Measurements from ENCODE around the gene GARIN1A.
"Not testable (repeated sequence)": the region's sequence is repeated elsewhere in the genome, so short reads cannot be mapped to it uniquely, and the experiment has no call there.

Gene GARIN1A

GRCh38 chr7:128671992-128672391 lies at the start of gene GARIN1A:
Gene GARIN1A (plus strand): TSS chr7:128672292. CDS start chr7:128672398, 106 bp downstream.
- Histone ChIP-seq H3K4me3 (ENCODE audit: insufficient read length, low read depth) (no peak within 1 kb of the TSS), H3K36me3 (ENCODE audit: insufficient read depth, insufficient read length, low read length) (no peaks in the 10 kb centered on the region), H3K9me3 (ENCODE audit: insufficient read depth, low read length) (no peaks in the 10 kb centered on the region), H3K4me1 (ENCODE audit: insufficient read depth, insufficient read length) (no peaks in the 10 kb centered on the region), H3K9ac (ENCODE audit: insufficient read length, low read depth) (no peak within 1 kb of the TSS), H3K27me3 (ENCODE audit: insufficient read depth, insufficient read length) (no peaks in the 10 kb centered on the region)
- DNase-seq (ENCODE audit: low read depth, low spot score): no peak
- TF ChIP-seq ZNF274 (IDR thresholded peaks at IDR 0.05; ENCODE audit: low read depth, low read length) (no peak), YY1 (IDR thresholded peaks at IDR 0.05; ENCODE audit: insufficient read depth, insufficient read length) (no peak), SUZ12 (IDR thresholded peaks at IDR 0.05; ENCODE audit: extremely low read depth, insufficient read depth, insufficient read length) (no peak)

GRCh38 chr7:128627124-128627523 lies 45.0 kb upstream of the GARIN1A start:
- not testable (repeated sequence) for H3K9ac ChIP-seq (ENCODE audit: insufficient read length, low read depth); H3K36me3 ChIP-seq (ENCODE audit: insufficient read depth, insufficient read length, low read length); DNase-seq (ENCODE audit: low read depth, low spot score); H3K9me3 ChIP-seq (ENCODE audit: insufficient read depth, low read length); H3K4me3 ChIP-seq (ENCODE audit: insufficient read length, low read depth); H3K27me3 ChIP-seq (ENCODE audit: insufficient read depth, insufficient read length); H3K4me1 ChIP-seq (ENCODE audit: insufficient read depth, insufficient read length)

GRCh38 chr7:128633915-128634314 lies 38.2 kb upstream of the GARIN1A start:
- not testable (repeated sequence) for H3K4me1 ChIP-seq (ENCODE audit: insufficient read depth, insufficient read length)

GRCh38 chr7:128645206-128645605 lies 26.9 kb upstream of the GARIN1A start:
- H3K27me3 ChIP-seq (ENCODE audit: insufficient read depth, insufficient read length); H3K9ac ChIP-seq (ENCODE audit: insufficient read length, low read depth); H3K9me3 ChIP-seq (ENCODE audit: insufficient read depth, low read length); H3K4me1 ChIP-seq (ENCODE audit: insufficient read depth, insufficient read length); H3K4me3 ChIP-seq (ENCODE audit: insufficient read length, low read depth); DNase-seq (ENCODE audit: low read depth, low spot score); H3K36me3 ChIP-seq (ENCODE audit: insufficient read depth, insufficient read length, low read length): not testable (repeated sequence)

More at GRCh38 chr7:128633915-128634314, 38.2 kb upstream of the GARIN1A start:
- not testable (repeated sequence) for H3K4me3 ChIP-seq (ENCODE audit: insufficient read length, low read depth); H3K9ac ChIP-seq (ENCODE audit: insufficient read length, low read depth); H3K9me3 ChIP-seq (ENCODE audit: insufficient read depth, low read length); H3K36me3 ChIP-seq (ENCODE audit: insufficient read depth, insufficient read length, low read length); H3K27me3 ChIP-seq (ENCODE audit: insufficient read depth, insufficient read length); DNase-seq (ENCODE audit: low read depth, low spot score)

- not testable (repeated sequence) for H3K9me3 ChIP-seq (ENCODE audit: insufficient read depth, low read length); H3K27me3 ChIP-seq (ENCODE audit: insufficient read depth, insufficient read length); DNase-seq (ENCODE audit: low read depth, low spot score); H3K36me3 ChIP-seq (ENCODE audit: insufficient read depth, insufficient read length, low read length); H3K4me1 ChIP-seq (ENCODE audit: insufficient read depth, insufficient read length); H3K9ac ChIP-seq (ENCODE audit: insufficient read length, low read depth); H3K4me3 ChIP-seq (ENCODE audit: insufficient read length, low read depth)
These were observed 26.2 kb upstream of the GARIN1A start for GRCh38 chr7:128645844-128646243.

- H3K36me3 ChIP-seq (ENCODE audit: insufficient read depth, insufficient read length, low read length); H3K27me3 ChIP-seq (ENCODE audit: insufficient read depth, insufficient read length); H3K9ac ChIP-seq (ENCODE audit: insufficient read length, low read depth); H3K4me1 ChIP-seq (ENCODE audit: insufficient read depth, insufficient read length); DNase-seq (ENCODE audit: low read depth, low spot score); H3K4me3 ChIP-seq (ENCODE audit: insufficient read length, low read depth); H3K9me3 ChIP-seq (ENCODE audit: insufficient read depth, low read length): not testable (repeated sequence)
These were observed 25.2 kb upstream of the GARIN1A start for GRCh38 chr7:128646877-128647276.

GRCh38 chr7:128651096-128651495 lies 21.0 kb upstream of the GARIN1A start:
- not testable (repeated sequence) for H3K9me3 ChIP-seq (ENCODE audit: insufficient read depth, low read length); H3K4me1 ChIP-seq (ENCODE audit: insufficient read depth, insufficient read length); H3K4me3 ChIP-seq (ENCODE audit: insufficient read length, low read depth); H3K9ac ChIP-seq (ENCODE audit: insufficient read length, low read depth); H3K36me3 ChIP-seq (ENCODE audit: insufficient read depth, insufficient read length, low read length); H3K27me3 ChIP-seq (ENCODE audit: insufficient read depth, insufficient read length); DNase-seq (ENCODE audit: low read depth, low spot score)

GRCh38 chr7:128652606-128653005 lies 19.5 kb upstream of the GARIN1A start:
- not testable (repeated sequence) for H3K9me3 ChIP-seq (ENCODE audit: insufficient read depth, low read length); H3K9ac ChIP-seq (ENCODE audit: insufficient read length, low read depth); H3K4me1 ChIP-seq (ENCODE audit: insufficient read depth, insufficient read length); H3K27me3 ChIP-seq (ENCODE audit: insufficient read depth, insufficient read length); H3K36me3 ChIP-seq (ENCODE audit: insufficient read depth, insufficient read length, low read length); H3K4me3 ChIP-seq (ENCODE audit: insufficient read length, low read depth); DNase-seq (ENCODE audit: low read depth, low spot score)

GRCh38 chr7:128653197-128653596 lies 18.9 kb upstream of the GARIN1A start:
- H3K27me3 ChIP-seq (ENCODE audit: insufficient read depth, insufficient read length); DNase-seq (ENCODE audit: low read depth, low spot score); H3K9me3 ChIP-seq (ENCODE audit: insufficient read depth, low read length); H3K4me1 ChIP-seq (ENCODE audit: insufficient read depth, insufficient read length); H3K9ac ChIP-seq (ENCODE audit: insufficient read length, low read depth); H3K4me3 ChIP-seq (ENCODE audit: insufficient read length, low read depth); H3K36me3 ChIP-seq (ENCODE audit: insufficient read depth, insufficient read length, low read length): not testable (repeated sequence)

GRCh38 chr7:128654080-128654479 lies 18.0 kb upstream of the GARIN1A start:
- not testable (repeated sequence) for H3K4me1 ChIP-seq (ENCODE audit: insufficient read depth, insufficient read length); H3K27me3 ChIP-seq (ENCODE audit: insufficient read depth, insufficient read length); H3K36me3 ChIP-seq (ENCODE audit: insufficient read depth, insufficient read length, low read length); H3K4me3 ChIP-seq (ENCODE audit: insufficient read length, low read depth); H3K9me3 ChIP-seq (ENCODE audit: insufficient read depth, low read length); DNase-seq (ENCODE audit: low read depth, low spot score); H3K9ac ChIP-seq (ENCODE audit: insufficient read length, low read depth)

- not testable (repeated sequence) for H3K27me3 ChIP-seq (ENCODE audit: insufficient read depth, insufficient read length); H3K9ac ChIP-seq (ENCODE audit: insufficient read length, low read depth); H3K4me3 ChIP-seq (ENCODE audit: insufficient read length, low read depth); H3K9me3 ChIP-seq (ENCODE audit: insufficient read depth, low read length); H3K36me3 ChIP-seq (ENCODE audit: insufficient read depth, insufficient read length, low read length); H3K4me1 ChIP-seq (ENCODE audit: insufficient read depth, insufficient read length); DNase-seq (ENCODE audit: low read depth, low spot score)
These were observed 17.6 kb upstream of the GARIN1A start for GRCh38 chr7:128654501-128654900.

GRCh38 chr7:128658428-128658827 lies 13.7 kb upstream of the GARIN1A start:
- H3K9ac ChIP-seq (ENCODE audit: insufficient read length, low read depth); H3K4me3 ChIP-seq (ENCODE audit: insufficient read length, low read depth); DNase-seq (ENCODE audit: low read depth, low spot score); H3K36me3 ChIP-seq (ENCODE audit: insufficient read depth, insufficient read length, low read length); H3K27me3 ChIP-seq (ENCODE audit: insufficient read depth, insufficient read length); H3K4me1 ChIP-seq (ENCODE audit: insufficient read depth, insufficient read length): not testable (repeated sequence)
- peaks cover 13% of the 10 kb centered on the region; the same call in 1 of the 2 replicates for H3K9me3 ChIP-seq (ENCODE audit: insufficient read depth, low read length)

Data from NT2/D1 (cell line).